Heart left ventricle (tissue), 13 donors: ENCODE measurements around the gene SCN2B.

Experiments used
- POLR2A ChIP-seq, 2 donors: fragments of 450-650 bp; IDR thresholded peaks; one replicate each; pipeline ENCODE4 v1.6.1; 2017; ENCODE audit warnings: antibody characterized with exemption in 2 of 2, mild to moderate bottlenecking in 2 of 2, moderate library complexity in 2 of 2
- TF ChIP-seq, protein P1 (sequence below), 12 donors: fragments of 200-600 bp; sonication (generic) in 4 of 12; IDR thresholded peaks; one replicate each; pipeline versions ENCODE4 v1.5.0 to v1.8.0; 2018 to 2022; ENCODE audit warnings: antibody characterized with exemption in 12 of 12, mild to moderate bottlenecking in 5 of 12
- donor health status: ischemic (EF 13 %, LVEDD 7.1; RV severe dilation, severe dysfunction).
- donor health status: DM: no; HTN: yes; CAD: no.
- donor health status: DM: no; HTN: no; CAD: no.
- donor health status: ischemic (EF 25% LVEDD 6.9; RV normal size, moderate dysfunction).
- donor health status: ischemic (EF 25% LVEDD 5.7; RV mildly dilated, moderate dysfunction).
- donor health status: ischemic (EF 35%, LVEDD 5.7; RV mildly dilated, moderate dysfunction).
- donor health status: nonischemic (EF 11% LVEDD 7.7; RV severe dilation, severe dysfunction).
- donor health status: DM: yes; HTN: yes; CAD: no.
- donor health status: PGD.
- donor health status: ischemic (EF 29% LVEDD 5.4; RV normal size, mild dysfunction).
- donor health status: nonischemic (EF 23%, LVEDD 6.1; RV moderate dilation, normal function).

DNA sequence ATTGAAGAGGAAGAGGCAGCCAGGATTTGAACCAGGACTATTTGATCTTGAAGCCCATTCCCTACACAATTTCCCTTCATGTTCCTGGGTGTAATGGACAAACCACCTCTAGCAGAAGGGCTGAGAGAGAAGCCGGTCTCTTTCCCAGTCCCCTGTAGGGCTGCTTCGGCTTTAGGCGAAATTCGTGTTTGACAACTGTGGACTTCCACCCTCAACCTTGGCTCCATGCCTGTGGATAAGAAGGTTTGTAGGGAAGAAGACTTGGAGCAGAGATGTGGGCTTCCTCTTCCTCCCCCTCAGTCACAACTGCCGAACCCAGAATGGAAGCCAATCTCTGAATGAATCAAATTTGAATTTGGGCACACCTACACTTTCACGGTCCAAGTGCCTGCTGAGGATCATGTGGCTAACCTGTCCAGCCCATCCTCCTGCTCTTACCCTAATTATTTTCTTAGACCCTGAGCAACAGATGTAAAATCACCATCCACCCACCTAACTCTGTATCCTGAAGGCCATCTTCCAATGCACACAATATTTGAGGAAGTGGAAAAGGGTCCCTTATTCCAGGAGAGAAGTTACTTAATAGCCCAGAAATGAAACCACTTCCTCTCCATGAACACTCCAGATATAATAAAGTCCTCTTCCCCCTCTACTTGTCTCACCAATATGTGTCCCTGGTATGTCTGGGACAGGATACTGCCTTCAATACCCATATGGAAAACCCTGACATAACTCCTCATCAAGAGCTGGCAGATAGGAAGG lies 10.1 kb upstream of the SCN2B start:
- TF ChIP-seq, protein P1, sequence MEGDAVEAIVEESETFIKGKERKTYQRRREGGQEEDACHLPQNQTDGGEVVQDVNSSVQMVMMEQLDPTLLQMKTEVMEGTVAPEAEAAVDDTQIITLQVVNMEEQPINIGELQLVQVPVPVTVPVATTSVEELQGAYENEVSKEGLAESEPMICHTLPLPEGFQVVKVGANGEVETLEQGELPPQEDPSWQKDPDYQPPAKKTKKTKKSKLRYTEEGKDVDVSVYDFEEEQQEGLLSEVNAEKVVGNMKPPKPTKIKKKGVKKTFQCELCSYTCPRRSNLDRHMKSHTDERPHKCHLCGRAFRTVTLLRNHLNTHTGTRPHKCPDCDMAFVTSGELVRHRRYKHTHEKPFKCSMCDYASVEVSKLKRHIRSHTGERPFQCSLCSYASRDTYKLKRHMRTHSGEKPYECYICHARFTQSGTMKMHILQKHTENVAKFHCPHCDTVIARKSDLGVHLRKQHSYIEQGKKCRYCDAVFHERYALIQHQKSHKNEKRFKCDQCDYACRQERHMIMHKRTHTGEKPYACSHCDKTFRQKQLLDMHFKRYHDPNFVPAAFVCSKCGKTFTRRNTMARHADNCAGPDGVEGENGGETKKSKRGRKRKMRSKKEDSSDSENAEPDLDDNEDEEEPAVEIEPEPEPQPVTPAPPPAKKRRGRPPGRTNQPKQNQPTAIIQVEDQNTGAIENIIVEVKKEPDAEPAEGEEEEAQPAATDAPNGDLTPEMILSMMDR (IDR thresholded peaks at IDR 0.05) = no peak
- no peak for TF ChIP-seq POLR2A (IDR thresholded peaks at IDR 0.05)
